Inferior parietal cortex (tissue), 1 donor: ENCODE measurements around the gene FOXI2.

Experiments used
- DNase-seq: peaks from one replicate; pipeline ENCODE4 v3.0.0-alpha.2; 2016; ENCODE audit errors: extremely low spot score

FOXI2 gene

GRCh38 chr10:127736915-127737562, at the start of gene FOXI2:
Gene FOXI2 (plus strand): TSS chr10:127737185. CDS start chr10:127737274, 89 bp downstream.
- no peak for DNase-seq

- no peak for DNase-seq
These were observed 49.4 kb upstream of the FOXI2 start for GRCh38 chr10:127687548-127687947.

DNA sequence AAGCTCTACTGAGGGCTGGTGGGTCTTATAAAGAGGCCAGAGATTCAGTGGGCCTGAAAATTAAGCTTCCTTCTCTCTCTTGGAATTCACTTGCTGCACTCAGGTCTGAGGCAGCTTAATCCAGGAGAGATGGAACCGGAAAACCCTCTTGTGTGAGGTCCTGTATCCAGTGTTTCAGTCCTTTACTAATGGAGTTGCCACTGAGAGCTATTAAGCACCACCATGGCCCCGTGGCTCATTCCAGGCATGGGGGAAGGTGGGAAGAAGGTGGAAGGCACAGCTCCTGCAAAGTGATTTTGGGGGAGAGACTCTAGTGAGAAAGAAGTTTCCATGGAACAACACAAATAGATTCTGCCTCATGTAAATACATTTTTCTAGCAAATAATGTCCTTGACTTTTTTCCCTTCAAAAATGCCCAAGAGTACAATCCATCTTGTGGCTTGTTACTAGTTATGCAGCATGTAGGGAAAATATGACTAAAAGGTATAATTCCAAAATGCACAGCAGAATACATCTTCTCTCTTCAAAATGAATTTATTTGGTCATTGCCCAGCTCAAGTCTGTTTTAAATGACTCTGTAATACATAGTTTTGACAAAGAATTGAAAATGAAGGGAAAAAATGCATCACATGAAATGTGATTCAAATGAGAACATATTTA, 46.7 kb upstream of the FOXI2 start:
- no peak for DNase-seq

DNA sequence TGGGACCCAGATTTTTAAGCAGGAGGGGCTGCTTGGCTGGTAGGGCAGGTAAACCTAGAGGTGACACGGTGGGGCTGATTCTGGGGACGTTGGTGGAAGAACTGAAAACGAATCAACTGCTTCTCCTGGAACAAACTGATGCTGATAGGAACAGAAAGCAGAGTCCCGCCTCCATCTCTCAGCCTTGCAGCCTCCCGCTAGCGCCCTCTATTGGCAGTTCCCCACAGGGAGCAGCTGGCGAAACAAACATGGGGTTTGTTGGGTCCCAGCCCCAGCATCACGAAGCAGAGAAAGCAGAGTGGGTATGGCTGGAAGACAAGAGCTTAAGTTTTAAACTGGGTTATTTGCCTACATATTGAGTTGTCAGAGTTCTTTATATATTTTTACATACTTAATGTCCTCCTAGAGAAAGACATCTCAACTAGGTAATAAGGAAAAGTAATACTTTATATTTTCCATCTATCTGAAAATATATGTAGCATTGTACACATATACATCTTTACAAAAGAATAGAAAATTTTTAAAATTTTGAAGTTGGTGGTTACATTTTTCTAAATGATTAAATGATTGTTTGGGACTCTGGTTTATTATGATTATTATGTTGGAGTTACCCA, 42.3 kb upstream of the FOXI2 start:
- no peak for DNase-seq

DNA sequence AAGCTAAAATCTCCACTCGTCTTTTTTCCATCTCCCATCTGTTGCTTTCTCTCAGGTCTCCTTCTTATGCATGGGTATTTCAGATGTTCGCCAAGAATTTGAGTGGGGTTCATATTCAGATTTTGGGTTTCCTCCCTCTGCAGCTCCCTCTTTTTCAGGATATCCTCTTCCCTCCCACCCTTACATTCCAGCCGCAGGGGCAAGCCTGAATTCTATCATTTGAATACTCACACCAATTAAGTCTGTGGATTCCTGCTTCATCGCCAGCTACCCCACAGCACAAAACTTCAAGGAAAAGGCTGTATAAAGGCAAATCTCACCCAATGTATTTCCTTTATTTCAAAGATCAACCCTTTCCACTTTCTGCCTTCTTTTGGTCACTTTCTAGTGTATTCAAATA, 41.6 kb upstream of the FOXI2 start:
- DNase-seq, result no peak

- no peak for DNase-seq
These were observed 38.1 kb upstream of the FOXI2 start for GRCh38 chr10:127698886-127699285.

- DNase-seq, result no peak
These were observed 37.7 kb upstream of the FOXI2 start for GRCh38 chr10:127699311-127699710.

DNA sequence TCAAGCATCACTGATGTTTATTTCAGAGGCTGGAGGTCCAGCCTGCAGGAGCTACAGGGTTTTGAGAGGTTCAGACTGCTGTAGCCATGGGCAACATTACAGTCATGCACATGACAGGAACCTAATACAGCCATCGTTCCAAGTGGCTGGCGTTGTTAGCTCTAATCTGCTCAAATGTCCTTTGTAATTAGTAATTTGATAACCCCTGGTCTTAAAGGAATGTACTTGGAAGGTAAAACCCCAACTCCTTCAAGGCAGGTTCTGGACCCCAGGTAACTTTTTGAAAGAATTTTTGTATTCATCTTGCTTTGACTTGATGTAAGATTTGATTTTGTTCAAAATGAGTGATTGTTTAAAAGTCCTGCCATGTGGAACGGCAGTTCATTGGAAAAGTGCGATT, 34.7 kb upstream of the FOXI2 start:
- no peak for DNase-seq

DNA sequence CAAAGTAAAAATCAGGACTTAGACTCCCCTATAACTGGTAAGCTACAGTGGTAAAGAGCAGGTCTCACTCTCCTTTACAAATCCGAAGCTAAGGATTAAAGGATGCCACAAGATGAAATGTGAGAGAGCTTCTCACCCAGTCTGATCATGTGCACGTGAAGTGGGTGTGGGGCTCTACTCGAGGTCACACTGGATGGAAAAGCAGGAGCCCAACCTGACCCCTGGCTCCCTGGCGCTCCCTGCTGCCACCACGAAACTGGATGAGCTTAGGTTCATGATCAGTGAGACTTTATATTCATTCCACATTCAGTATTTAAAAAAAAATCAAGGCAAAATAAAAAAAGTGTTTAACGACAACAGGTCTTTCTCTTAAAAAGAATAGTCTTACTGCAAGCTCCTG, 21.7 kb upstream of the FOXI2 start:
- no peak for DNase-seq

GRCh38 chr10:127715782-127716378, 21.1 kb upstream of the FOXI2 start:
- DNase-seq, result peak; percentile 75

GRCh38 chr10:127720142-127720541, 16.8 kb upstream of the FOXI2 start:
- no peak for DNase-seq

- no peak for DNase-seq
These were observed 16.1 kb upstream of the FOXI2 start for GRCh38 chr10:127720903-127721302.

DNA sequence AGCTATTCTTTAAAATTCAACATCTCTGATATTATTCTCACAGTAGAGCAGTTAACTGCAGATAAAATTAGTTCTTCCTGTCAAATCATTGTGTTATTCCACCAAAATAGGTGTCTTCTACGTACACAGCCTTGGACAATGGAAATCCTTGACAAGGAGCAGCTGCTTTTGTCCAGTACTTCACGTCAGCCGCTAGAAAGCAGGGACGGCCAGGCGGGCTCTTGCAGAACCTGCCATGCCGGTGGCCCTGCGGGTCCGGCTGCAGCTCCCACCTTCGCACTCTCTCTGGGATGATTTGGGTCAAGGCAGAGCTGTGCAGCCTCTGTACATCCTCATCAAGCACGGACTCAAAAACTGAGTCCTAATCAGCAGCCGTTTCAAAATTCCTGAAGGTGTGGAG, 2.2 kb upstream of the FOXI2 start:
- DNase-seq, result no peak

- DNase-seq, result no peak
These were observed 1.8 kb upstream of the FOXI2 start for GRCh38 chr10:127735156-127735555.

- DNase-seq, result no peak
These were observed 1.2 kb upstream of the FOXI2 start for GRCh38 chr10:127735723-127736221.

- no peak for DNase-seq
These were observed 617 bp upstream of the FOXI2 start for GRCh38 chr10:127736222-127736914.

- no peak for DNase-seq
These were observed 852 bp downstream of the FOXI2 start for GRCh38 chr10:127737563-127738511.

DNA sequence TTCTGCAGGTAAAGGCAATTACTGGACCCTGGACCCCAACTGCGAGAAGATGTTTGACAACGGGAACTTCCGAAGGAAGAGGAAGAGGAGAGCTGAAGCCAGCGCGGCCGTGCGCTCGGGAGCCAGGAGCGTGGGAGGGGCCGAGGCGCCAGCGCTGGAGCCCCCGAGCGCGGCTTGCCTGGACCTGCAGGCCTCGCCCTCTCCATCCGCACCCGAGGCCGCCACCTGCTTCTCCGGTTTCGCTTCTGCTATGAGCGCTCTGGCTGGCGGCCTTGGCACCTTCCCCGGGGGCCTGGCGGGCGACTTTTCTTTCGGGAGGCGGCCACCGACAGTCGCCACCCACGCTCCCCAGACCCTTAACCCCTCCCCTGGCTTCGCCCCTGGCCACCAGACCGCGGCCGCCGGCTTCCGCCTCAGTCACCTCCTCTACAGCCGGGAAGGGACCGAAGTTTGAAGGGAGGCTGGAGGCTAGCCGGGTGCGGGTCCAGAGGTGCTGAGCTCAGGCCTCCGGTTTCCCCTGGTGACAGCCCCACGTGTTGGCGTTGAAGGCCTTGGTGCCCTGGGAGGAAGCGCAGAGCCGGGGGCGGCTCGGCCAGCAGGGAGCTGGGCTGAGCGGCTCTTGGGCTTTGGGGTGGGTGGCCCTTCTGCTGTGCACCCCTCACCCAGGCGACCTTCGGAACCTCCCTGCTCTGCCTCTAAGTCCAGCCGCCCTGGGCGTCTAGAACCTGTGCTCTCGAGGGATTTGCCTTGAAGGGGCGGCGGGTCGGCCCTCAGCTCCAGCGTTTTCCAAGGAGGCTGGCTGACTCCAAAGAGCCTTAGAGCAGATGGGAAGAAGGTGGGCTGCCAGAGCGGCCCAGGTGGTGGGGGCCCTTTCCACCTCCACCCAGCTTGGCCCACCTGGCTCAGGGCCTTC, 1.8 kb downstream of the FOXI2 start:
- DNase-seq, result no peak

DNA sequence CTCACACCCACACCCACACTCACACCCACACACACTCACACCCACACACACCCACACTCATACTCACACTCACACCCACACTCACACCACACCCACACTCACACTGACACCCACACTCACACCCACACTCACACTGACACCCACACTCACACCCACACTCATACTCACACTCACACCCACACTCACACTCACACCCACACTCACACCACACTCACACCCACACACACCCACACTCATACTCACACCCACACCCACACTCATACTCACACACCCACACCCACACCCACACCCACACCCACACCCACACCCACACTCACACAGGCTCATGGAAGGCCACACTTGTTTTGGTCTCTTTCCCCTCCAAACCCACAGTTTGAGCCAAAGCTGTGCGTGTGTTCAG, 2.9 kb downstream of the FOXI2 start:
- DNase-seq, result no peak

DNA sequence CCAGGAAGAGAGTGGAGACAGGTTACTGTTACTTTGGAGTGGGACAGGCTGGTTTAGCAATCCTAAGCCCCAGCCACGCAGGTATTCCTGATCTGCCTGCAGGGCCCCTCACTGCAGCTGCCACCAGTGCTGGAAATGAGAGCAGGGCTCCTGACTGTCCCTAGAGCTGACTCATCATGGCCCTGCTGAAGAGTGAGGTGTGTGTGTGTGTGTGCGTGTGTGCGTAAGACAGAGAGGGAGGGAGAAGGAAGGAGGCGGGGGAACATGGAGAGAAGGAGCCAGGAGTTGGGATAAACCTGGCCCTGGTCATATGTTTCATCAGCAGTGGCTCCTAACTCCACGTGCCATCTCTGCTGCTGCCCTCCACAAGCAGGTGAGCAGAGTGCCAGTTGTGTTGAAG, 3.6 kb downstream of the FOXI2 start:
- DNase-seq, result no peak
